Measurements from ENCODE around the gene ATRX.
"Not testable (repeated sequence)": the region's sequence is repeated elsewhere in the genome, so short reads cannot be mapped to it uniquely, and the experiment has no call there.

Gene ATRX

DNA sequence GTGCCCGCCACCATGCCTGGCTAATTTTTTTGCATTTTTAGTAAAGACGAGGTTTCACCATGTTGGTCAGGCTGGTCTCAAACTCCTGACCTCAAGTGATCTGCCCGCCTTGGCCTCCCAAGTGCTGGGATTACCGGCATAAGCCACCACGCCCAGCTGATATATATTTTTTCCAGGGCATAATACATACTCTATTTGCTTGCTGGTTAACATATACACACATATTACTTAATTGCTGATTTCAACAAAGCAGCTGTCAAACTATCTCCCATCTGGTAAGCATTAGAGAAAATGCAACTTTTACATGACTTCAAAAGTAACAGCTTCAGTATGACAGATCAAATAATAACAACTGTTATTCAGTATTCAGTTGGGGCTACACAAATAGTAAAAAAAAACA lies 164.6 kb downstream of the ATRX start:
- not testable (repeated sequence) for DNase-seq

DNA sequence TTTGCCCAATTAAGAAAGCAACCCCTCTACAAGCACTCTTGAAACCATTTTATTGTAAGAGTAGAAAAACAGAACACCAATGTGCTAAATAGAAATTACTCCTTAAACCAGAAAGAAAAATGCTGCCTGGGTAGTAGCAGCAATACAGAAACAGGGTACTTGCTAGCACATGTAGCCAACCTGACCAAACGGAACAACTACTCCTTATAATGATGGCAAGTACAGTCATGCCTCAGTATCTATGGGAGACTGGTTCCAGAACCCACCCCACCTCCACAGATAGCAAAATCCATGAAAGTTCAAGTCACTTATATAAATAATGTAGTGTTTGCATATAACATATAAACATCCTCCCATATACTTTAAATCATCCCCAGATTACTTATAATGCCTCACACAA lies 168.8 kb downstream of the ATRX start:
- no peak for DNase-seq

DNA sequence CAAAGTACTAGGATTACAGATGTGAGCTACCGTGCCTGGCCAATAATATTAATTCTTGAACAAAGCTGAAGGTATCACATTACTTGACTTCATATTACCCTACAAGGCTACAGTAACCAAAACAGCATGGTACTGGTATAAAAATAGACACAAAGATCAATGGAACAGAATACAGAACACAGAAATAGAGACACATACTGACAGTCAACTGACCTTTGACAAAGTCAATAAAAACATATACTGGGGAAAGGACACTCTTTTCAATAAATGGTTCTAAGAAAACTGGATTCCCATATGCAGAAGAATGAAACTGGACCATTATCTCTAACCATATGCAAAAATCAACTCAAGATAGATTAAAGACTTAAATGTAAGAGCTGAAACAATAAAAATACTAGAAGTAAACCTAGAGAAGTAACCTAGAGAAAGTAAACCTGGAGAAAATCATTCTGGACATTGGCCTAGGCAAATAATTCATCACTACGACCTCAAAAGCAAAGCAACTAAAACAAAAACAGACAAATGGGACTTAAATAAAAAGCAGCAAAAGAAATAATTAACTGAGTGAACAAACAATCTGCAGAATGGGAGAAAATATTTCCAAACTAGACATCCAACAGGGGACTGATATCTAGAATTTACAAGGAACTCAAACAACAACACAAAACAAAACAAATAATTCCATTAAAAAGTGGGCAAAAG lies 182.2 kb downstream of the ATRX start:
- DNase-seq: no peak

DNA sequence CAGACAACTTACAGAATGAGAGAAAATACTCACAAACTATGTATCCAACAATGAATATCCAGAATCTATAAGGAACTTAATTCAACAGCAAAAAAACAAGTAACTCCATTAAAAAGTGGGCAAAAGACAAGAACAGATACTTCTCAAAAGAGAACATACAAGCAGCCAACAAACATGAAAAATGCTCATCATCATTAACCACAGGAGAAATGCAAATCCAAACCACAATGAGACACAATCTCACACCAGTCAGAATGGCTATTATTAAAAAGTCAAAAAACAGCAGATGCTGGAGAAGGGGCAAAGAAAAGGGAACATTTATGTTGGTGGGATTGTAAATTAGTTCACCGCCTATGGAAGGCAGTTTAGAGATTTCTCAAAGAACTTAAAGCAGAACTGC lies 188.5 kb downstream of the ATRX start:
- DNase-seq: no peak

DNA sequence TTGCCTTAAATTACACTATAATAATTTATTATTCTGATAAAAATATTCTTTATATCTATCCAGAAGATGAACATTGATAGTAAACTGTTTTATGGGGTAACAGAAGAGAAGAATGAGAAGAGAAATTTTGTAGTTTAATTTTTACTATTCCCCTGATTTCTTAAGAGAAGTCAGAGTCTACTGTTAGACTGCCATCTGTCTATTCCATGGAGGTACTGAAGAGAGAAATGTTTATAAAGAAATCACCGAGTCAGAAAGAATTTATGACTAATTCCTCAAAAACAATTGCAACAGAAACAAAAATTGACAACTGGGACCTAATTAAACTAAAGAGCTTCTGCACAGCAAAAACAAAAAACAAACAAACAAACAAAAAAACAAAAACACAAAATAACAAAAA lies 188.9 kb downstream of the ATRX start:
- DNase-seq: no peak

DNA sequence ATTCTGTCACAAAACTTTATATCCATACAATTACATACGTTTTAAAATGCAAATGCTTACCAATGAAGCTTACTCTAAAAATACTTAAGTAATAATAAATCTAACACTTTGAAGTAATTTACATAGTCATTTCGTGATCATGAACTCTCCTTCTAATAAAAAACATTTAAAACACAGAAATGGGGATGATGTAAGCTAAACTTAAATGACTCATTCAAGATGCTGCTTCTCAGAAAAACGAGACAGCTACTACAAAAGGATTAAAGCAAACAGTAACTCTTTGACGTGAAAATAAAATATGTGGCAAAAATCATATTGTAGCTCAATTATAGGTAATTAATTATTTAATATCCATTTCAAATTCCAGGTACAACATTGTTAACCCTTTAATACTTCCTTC lies 190.2 kb downstream of the ATRX start:
- DNase-seq: no peak

DNA sequence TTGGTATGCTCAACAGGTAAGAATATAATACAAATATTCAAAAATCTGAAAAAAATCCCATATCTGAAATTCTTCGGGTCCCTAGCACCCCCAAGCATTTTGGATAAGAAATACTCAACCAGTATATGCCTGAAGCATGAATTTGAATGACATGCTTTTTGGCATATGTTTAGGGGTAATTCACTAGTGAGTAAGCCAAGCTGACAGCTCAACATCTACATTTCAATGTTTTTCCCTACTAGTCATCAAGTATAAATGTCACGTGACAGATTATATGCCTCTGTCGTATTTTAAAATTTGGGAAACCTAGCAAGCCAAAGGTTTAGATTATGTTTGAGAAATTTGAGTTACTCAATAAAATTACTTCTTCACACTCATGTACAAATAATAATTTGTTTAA lies 213.7 kb downstream of the ATRX start:
- no peak for DNase-seq

DNA sequence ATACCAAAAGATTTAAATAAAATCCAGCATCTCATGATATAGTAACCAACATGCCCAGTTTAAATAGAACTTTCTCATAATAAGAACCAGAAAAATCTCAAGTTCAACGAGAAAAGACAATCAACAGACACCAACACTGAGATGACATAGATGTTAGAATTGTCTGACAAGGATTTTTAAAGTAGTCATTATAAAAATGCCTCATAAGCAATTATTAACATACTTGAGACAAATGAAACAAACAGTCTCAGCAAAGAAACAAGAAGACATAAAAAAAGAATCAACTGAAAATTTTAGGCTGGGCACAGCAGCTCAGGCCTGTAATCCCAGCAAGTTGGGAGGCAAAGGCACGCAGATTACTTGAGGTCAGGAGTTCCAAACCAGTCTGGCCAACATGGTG lies 220.7 kb downstream of the ATRX start:
- DNase-seq: no peak

DNA sequence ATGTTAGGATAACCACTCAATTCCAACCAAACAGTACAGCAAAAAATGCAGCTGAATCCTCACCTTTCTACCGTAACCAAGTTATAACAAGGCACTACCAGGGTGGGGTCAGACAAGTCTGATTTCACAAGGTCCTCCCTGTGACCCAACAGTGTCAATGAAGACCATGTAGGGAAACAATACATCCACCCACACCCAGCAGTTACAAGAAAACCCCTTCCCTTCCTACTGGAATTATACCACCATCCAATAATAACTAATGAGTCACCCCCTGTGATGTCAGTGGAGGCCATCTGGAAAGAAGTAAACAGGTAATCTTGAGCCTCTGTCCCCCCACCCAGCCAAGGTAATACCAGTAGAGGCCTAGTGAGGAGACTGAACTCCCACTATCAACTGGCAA lies 221.2 kb downstream of the ATRX start:
- DNase-seq: no peak

DNA sequence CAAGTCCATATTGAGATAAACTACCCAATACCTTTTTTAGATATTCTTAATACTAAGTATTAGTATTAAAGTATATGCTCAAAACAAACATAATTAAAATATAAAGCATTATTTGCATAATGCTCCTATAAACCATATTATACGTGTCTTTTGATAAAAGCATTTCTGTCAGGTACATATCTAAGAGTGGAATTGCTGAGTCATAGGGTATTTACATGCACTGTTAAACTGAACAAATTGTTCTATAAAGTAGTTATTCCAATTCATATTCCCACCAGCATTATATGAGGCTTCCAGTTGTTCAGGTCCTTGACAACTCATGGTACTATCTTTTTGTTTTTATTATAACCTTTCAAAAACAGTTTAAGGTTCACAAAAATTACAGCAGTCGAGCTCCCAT lies 224.6 kb downstream of the ATRX start:
- DNase-seq: no peak

DNA sequence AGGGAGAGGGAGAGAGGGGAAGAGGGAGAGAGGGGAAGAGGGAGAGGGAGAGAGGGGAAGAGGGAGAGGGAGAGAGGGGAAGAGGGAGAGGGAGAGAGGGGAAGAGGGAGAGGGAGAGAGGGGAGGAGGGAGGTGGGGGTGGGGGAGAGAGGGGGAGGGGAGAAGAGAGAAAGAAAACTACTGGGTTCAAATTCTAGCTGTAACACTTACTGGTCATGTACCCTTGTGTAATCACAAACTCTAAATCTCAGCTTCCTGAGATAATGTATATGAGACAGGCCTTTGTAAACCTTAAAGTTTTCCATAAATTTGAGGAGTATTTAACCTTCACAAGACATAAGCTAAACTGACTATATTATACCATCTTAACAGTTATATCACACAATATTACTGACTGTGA lies 229.7 kb downstream of the ATRX start:
- no peak for DNase-seq

DNA sequence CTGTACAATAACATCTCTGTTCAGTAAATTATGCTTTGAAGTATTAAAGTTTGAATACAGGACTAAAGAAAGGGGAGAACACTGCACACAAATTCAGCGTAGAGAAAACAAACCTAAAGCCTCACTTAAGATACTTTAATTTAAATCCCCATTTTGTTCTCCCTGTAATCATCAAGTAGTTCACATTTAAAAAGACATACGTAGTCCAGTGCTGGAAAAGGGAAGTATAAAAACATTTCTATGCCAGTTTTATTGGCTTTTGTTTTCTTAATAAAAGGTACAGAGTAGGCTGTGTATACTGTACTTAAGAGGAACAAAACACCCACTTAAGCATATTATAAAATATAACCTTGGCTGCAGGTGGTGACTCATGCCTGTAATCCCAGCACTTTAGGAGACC lies 237.3 kb downstream of the ATRX start:
- no peak for DNase-seq

DNA sequence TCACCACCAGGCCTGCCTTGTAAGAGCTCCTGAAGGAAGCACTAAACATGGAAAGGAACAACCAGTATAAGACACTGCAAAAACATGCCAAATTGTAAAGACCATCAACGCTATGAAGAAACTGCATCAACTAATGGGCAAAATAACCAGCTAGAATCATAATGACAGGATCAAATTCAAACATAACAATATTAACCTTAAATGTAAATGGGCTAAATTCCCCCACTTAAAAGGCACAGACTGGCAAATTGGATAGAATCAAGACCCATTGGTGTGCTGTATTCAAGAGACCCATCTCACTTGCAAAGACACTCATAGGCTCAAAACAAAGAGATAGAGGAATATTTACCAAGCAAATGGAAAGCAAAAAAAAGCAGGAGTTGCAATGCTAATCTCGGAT lies 246.2 kb downstream of the ATRX start:
- DNase-seq: not testable (repeated sequence)

DNA sequence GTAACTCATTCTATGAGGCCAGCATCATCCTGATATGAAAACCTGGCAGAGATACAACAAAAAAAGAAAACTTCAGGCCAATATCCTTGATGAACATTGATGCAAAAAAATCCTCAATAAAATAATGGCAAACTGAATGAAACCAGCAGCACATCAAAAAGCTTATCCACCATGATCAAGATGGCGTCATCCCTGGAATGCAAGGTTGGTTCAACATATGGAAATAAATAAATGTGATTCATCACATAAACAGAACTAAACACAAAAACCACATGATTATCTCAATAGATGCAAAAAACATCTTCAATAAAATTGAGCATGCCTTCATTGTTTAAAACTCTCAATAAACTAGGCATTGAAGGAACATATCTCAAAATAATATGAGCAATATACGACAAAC lies 254.8 kb downstream of the ATRX start:
- not testable (repeated sequence) for DNase-seq

DNA sequence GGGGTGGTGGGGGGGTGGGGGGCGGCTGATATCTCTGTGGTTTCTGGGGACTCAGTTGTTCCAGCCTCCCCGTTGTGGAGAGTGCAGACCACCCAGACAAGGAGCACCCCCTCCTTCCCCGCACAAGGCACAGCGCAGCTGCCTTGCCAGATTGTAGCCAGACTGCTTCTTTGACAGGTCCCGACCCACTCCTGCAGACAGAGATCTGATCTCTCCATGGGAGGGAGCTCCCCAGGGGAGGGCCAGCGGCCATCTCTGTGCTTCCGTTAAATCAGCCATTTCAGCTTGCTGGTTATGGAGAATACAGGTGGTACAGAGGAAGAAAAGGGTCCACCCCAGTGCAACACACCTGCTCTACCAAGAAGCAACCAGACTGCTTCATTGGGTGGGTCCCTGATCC lies 258.0 kb downstream of the ATRX start:
- no peak for DNase-seq

DNA sequence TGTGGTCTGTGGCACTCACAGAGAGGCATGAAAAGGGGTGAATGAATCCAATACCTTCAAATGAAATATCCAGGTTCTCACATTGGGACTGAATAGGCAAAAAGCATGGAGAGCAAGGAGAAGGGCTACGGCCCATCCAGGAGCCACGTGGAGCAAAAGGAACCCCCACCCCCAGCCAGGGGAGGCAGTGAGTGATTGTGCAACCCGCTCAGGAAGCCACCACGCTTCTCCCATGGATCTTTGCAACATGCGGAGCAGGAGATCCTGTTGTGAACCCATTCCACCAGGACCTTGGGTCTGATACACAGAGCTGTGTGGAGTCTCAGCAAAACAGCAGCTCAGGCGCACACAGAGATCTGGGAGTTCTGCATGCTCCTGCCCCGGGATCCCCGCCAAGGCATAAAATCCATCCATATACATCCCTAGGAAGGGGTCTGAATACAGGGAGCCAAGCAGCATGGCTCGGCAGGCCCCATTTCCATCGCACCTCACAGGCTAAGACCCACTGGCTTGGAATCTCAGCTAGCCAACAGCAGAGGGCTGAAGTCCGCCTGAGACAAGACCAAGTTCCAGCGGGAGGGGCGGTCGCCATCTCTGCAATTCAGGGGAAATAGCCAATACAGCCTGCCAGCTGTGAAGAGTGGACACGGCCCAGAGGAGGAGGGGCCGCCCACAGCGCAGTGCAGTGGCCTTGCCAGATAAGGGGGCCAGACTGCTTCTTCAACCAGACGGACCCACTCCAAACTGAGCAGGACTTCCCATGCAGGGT lies 258.6 kb downstream of the ATRX start:
- no peak for DNase-seq

DNA sequence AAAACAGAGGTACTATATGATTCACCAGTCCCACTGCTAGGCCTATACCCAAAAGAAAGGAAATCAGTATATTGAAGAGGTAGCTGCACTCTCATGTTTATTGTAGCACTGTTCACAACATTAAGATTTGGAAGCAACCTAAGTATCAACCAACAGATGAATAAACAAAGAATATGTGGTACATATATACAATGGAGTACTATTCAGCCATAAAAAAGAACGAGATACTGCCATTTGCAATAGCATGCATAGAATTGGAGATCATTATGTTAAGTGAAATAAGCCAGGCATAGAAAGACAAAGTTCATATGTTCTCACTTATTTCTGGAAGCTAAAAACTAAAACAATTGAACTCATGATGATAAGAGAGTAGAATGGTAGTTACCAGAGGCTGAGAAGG lies 266.3 kb downstream of the ATRX start:
- DNase-seq: no peak

DNA sequence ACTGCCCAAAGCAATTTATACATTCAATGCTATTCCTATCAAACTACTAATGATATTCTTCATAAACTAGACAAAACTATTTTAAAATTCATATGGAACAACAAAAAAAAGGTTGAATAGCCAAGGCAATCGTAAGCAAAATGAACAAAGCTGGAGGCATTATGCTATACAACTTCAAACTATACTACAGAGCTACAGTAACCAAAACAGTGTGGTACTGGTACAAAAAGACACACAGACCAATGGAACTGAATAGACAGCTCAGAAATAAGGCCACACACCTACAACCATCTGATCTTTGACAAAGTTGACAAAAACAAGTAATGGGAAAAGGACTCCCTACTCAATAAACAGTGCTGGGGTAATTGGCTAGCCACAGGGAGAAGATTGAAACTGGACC lies 271.8 kb downstream of the ATRX start:
- no peak for DNase-seq

DNA sequence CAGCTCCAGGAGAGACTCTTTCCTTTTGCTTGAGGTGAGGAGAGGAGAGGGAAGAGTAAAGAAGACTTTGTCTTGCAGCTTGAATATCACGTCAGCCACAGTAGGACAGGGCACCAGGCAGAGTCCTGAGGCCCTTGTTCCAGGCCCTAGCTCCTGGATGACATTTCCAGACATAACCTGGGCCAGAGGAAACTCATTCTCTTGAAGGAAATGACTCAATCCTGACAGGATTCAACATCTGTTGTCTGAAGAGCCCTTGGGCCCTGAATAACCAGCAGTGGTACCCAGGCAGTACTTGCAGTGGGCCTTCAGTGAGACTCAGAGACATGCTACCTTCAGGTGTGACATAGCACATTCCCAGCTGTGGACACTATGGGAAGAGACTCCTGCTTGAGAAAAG lies 276.0 kb downstream of the ATRX start:
- no peak for DNase-seq

DNA sequence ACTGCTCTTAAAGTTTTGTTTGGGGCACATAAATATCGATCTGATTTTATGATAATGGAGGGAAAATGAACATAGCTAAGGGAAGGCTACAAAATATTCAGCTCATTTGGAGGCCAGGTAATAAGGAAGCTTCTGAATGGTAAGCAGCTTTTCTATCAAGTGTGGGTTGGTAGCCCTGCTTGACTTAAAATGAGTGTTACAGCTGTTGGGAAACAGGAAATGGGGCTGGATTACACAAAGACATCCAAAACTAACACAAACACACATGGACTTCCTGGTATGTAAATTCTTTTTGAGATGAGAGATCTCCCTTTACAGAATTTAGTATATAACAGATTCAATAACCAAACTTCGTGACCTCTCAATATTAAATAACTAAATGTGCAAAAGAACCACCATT lies 280.8 kb downstream of the ATRX start:
- no peak for DNase-seq

DNA sequence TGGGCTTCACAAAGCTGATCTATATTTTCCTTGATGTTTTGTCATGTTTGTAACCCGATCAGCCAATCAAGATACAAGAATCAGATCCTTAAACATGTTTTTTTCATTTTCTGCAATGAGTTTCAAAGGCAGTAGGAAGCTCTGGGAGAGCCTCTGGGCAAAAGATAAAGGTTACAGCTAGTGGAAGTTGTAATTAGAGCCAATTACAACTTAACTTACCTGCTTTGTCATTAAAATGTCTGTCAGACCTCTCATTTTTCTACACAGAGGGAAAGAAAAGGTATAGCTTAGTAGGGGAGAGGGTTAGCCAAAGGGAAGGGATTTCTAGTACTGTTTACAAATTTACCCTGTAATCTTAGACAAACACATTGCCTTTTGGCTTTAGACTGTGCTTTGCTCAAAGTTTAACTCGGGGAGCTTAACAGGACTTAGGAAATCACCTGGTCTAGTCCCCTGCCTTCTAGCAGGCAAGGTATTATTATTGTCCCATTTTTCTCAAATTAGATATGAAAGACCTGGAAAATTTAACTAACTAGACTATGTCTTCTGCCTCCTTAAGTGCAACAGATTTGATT lies 283.0 kb downstream of the ATRX start:
- no peak for DNase-seq

DNA sequence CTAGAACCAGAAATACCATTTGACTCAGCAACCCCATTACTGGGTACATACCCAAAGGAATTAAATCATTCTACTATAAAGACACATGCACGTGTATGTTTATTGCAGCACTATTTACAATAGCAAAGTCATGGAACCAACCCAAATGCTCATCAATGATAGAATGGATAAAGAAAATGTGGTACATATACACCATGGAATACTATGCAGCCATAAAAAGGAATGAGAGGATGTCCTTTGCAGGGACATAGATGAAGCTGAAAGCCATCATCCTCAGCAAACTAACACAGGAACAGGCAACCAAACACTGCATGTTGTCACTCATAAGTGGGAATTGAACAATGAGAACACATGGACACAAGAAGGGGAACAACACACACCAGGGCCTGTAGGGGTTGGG lies 285.9 kb downstream of the ATRX start:
- DNase-seq: not testable (repeated sequence)

DNA sequence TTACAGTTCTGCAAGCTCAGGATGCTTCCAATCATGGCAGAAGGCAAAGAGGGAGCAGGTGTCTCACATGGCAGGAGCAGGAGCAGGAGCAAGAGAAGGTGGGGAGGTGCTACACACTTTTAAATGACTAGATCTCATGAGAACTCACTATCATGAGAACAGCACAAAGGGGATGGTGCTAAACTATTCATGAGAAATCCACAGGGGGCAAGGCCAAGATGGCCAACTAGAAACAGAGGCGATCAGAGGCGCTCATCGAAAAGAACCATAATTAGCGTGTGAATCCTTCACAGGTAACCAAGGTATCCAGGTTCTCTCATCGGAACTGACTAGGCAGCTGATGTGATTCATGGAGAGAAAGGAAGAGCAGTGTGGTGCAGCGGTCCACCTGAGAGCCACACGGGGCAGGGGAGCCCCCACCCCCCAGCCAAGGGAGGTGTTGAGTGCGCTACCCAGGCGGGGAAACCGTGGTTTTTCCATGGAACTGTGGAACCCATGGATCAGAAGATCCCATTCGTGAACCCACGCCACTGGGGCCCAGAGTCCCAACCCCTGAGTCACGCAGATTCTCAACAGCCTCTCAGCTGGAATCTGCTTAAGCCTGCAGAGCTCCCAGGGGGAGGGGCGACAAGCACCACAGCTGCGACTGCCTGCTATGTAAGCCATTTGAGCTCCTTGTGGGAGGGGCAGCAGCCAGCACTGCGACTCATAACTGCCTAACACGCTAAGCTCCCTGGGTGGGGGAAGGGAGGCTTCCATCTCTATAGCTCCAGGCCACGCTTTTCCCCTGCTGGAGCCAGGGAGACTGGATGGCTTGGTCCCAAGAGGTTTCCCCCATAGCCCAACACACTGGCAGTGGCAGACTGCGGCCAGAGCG lies 292.1 kb downstream of the ATRX start:
- peak; percentile 15 for DNase-seq
